H9 (cell line): Measurements from ENCODE around the gene SORCS2. TPM values are rescaled to one million over a fixed set of nuclear protein-coding genes. Genes with fewer than 3 reads are reported as not detected.

Source experiments
- DNase-seq: peaks from one replicate; pipeline ENCODE4 v3.0.0-alpha.2; 2017
- H2AFZ ChIP-seq: one replicate; pipeline ENCODE4 v1.6.1; 2013; ENCODE audit warnings: mild to moderate bottlenecking, low read length, control low read depth, moderate library complexity
- H2AK5ac ChIP-seq: 2 replicates; pipeline ENCODE4 v1.6.1; 2013; ENCODE audit warnings: low read length, control low read depth, mixed read lengths; ENCODE audit not compliant: insufficient read length
- H2BK120ac ChIP-seq: one replicate; pipeline ENCODE4 v1.6.1; 2013; ENCODE audit warnings: low read depth, mild to moderate bottlenecking, low read length, control low read depth, inconsistent platforms; ENCODE audit not compliant: poor library complexity, severe bottlenecking
- H2BK12ac ChIP-seq: 2 replicates; pipeline ENCODE4 v1.6.1; 2013; ENCODE audit warnings: low read length, control low read depth, mixed read lengths, low read depth; ENCODE audit not compliant: insufficient read length
- H2BK15ac ChIP-seq: 2 replicates; pipeline ENCODE4 v1.6.1; 2013; ENCODE audit warnings: low read depth, low read length, control low read depth
- H2BK20ac ChIP-seq: one replicate; pipeline ENCODE4 v1.6.1; 2013; ENCODE audit warnings: low read depth, mild to moderate bottlenecking, low read length, control low read depth, inconsistent platforms; ENCODE audit not compliant: poor library complexity, severe bottlenecking
- H2BK5ac ChIP-seq: 2 replicates; pipeline ENCODE4 v1.6.1; 2013; ENCODE audit warnings: low read length, control low read depth, mixed read lengths; ENCODE audit not compliant: insufficient read length
- H3K14ac ChIP-seq: 2 replicates; pipeline ENCODE4 v1.6.1; 2013; ENCODE audit warnings: low read length, control low read depth; ENCODE audit not compliant: insufficient read depth
- H3K18ac ChIP-seq: 2 replicates; pipeline ENCODE4 v1.6.1; 2013; ENCODE audit warnings: low read depth, mild to moderate bottlenecking, mixed read lengths, low read length, control low read depth; ENCODE audit not compliant: insufficient read length
- H3K23ac ChIP-seq: 2 replicates; pipeline ENCODE4 v1.6.1; 2013; ENCODE audit warnings: low read length, control low read depth, mixed read lengths, low read depth; ENCODE audit not compliant: insufficient read length
- H3K23me2 ChIP-seq: 2 replicates; pipeline ENCODE4 v1.6.1; 2013; ENCODE audit warnings: low read depth, mild to moderate bottlenecking, mixed read lengths, low read length, control low read depth; ENCODE audit not compliant: insufficient read length, poor library complexity, severe bottlenecking
- H3K27ac ChIP-seq: 2 replicates; pipeline ENCODE4 v1.5.1; 2013; ENCODE audit warnings: low read length, control low read depth, mixed read lengths, low read depth; ENCODE audit not compliant: insufficient read length
- H3K27me3 ChIP-seq: 2 replicates; pipeline ENCODE4 v1.6.1; 2013; ENCODE audit warnings: low read length, control low read depth, inconsistent platforms; ENCODE audit not compliant: insufficient read depth
- H3K4ac ChIP-seq: 2 replicates; pipeline ENCODE4 v1.6.1; 2013; ENCODE audit warnings: low read depth, mild to moderate bottlenecking, control low read depth, inconsistent platforms, low read length, moderate library complexity
- H3K4me1 ChIP-seq: 2 replicates; pipeline ENCODE4 v1.6.1; 2013; ENCODE audit warnings: low read length, control low read depth, inconsistent platforms; ENCODE audit not compliant: insufficient read depth
- H3K4me2 ChIP-seq: 2 replicates; pipeline ENCODE4 v1.6.1; 2013; ENCODE audit warnings: low read length, control low read depth, mixed read lengths; ENCODE audit not compliant: insufficient read length, insufficient read depth
- H3K56ac ChIP-seq: 2 replicates; pipeline ENCODE4 v1.6.1; 2013; ENCODE audit warnings: low read depth, mild to moderate bottlenecking, mixed read lengths, low read length, control low read depth; ENCODE audit not compliant: insufficient read length
- H3K79me1 ChIP-seq: 2 replicates; pipeline ENCODE4 v1.6.1; 2013; ENCODE audit warnings: low read depth, mild to moderate bottlenecking, moderate library complexity, low read length, control low read depth, inconsistent platforms; ENCODE audit not compliant: insufficient read depth, poor library complexity, severe bottlenecking
- H3K79me2 ChIP-seq: 2 replicates; pipeline ENCODE4 v1.6.1; 2013; ENCODE audit warnings: low read length, control low read depth, inconsistent platforms; ENCODE audit not compliant: insufficient read depth
- H3K9ac ChIP-seq: 2 replicates; pipeline ENCODE4 v1.6.1; 2013; ENCODE audit warnings: low read length, control low read depth, mixed read lengths; ENCODE audit not compliant: insufficient read length; ENCODE audit errors: extremely low read depth
- H3K9me3 ChIP-seq: one replicate; pipeline ENCODE4 v1.6.1; 2013; ENCODE audit warnings: low read depth, low read length, inconsistent platforms; ENCODE audit not compliant: control insufficient read depth
- H3T11ph ChIP-seq: one replicate; pipeline ENCODE4 v1.6.1; 2013; ENCODE audit warnings: mild to moderate bottlenecking, low read length, control low read depth, inconsistent platforms
- H4K20me1 ChIP-seq: one replicate; pipeline ENCODE4 v1.6.1; 2013; ENCODE audit not compliant: control insufficient read depth, insufficient read length, insufficient read depth
- H4K5ac ChIP-seq: 2 replicates; pipeline ENCODE4 v1.6.1; 2013; ENCODE audit warnings: low read depth, mild to moderate bottlenecking, mixed read lengths, low read length, control low read depth; ENCODE audit not compliant: insufficient read length
- H4K8ac ChIP-seq: replicated peaks from 2 replicates; pipeline ENCODE4 v1.6.1; 2013; ENCODE audit warnings: low read length, control low read depth, mixed read lengths, low read depth; ENCODE audit not compliant: insufficient read length
- H4K91ac ChIP-seq: 2 replicates; pipeline ENCODE4 v1.6.1; 2013; ENCODE audit warnings: low read depth, mild to moderate bottlenecking, moderate library complexity, mixed read lengths, low read length, control low read depth; ENCODE audit not compliant: insufficient read length
- H3K27ac Mint-ChIP-seq, 3 experiments: 2 replicates in 2 of 3; 3 replicates in 1 of 3; pipeline ENCODE4 v1.8.0; 2020 to 2021; ENCODE audit warnings: mixed read lengths in 3 of 3, mild to moderate bottlenecking in 1 of 3, moderate library complexity in 1 of 3
- H3K27me3 Mint-ChIP-seq: 2 replicates; pipeline ENCODE4 v1.8.0; 2021; ENCODE audit warnings: low read depth, mild to moderate bottlenecking, moderate library complexity, mixed read lengths
- H3K36me3 Mint-ChIP-seq, 3 experiments: 2 replicates in 2 of 3; 3 replicates in 1 of 3; pipeline ENCODE4 v1.8.0; 2020 to 2021; ENCODE audit warnings: low read depth in 3 of 3, mixed read lengths in 3 of 3; ENCODE audit not compliant: insufficient read depth in 1 of 3
- H3K4me1 Mint-ChIP-seq, 2 experiments: 2 replicates each; pipeline ENCODE4 v1.8.0; 2020; ENCODE audit warnings: mixed read lengths in 2 of 2
- H3K4me3 Mint-ChIP-seq, 2 experiments: 2 replicates in 1 of 2; 3 replicates in 1 of 2; pipeline ENCODE4 v1.8.0; 2020 to 2021; ENCODE audit warnings: mild to moderate bottlenecking in 2 of 2, mixed read lengths in 2 of 2, moderate library complexity in 1 of 2
- H3K9me3 Mint-ChIP-seq, 2 experiments: 2 replicates in 1 of 2; 3 replicates in 1 of 2; pipeline ENCODE4 v1.8.0; 2020; ENCODE audit warnings: mild to moderate bottlenecking in 2 of 2, mixed read lengths in 2 of 2, moderate library complexity in 1 of 2
- CTCF ChIP-seq: fragments of 200-600 bp; sonication (generic); conservative IDR thresholded peaks from 3 replicates; pipeline ENCODE4 v1.8.0; 2021; ENCODE audit warnings: antibody characterized with exemption, mild to moderate bottlenecking
- WGBS: extraction: QIAGEN DNeasy Blood & Tissue Kit; methylation state at CpG from one replicate; pipeline ENCODE4 v1.1.7; 2013; ENCODE audit warnings: missing lambda C conversion rate, low lambda C conversion rate, mixed read lengths; ENCODE audit not compliant: insufficient read length; ENCODE audit errors: extremely low coverage; 5-methylcytosine and 5-hydroxymethylcytosine counted together
- total RNA-seq: library from RNA; stranded (reverse); gene quantifications from 2 replicates; pipeline ENCODE4 v1.2.1, GENCODE V29; 2021

SORCS2 gene
- total RNA-seq, 1 experiment from 2014 or later: 0.57 TPM

- H4K5ac ChIP-seq: no peak overlapping the region
Measured at GRCh38 chr4:7202411-7202810, 10.1 kb downstream of the SORCS2 start.

More at GRCh38 chr4:7202411-7202810, 10.1 kb downstream of the SORCS2 start:
- H3K4ac ChIP-seq: no peak overlapping the region
- H2BK5ac ChIP-seq: no peak overlapping the region
- no peaks in the 10 kb centered on the region for H3K27me3 ChIP-seq
- no peak overlapping the region for H3K18ac ChIP-seq
- no peak overlapping the region for H3T11ph ChIP-seq
- no peak for DNase-seq
- peak overlapping the region in 2 of 3 experiments; percentile 18 to 72; a peak in 2 of 7 replicates for H3K27ac Mint-ChIP-seq
- H3K14ac ChIP-seq: no peak overlapping the region
- H3K9ac ChIP-seq: no peak overlapping the region
- no CpG with 5 or more reads among the region's 8 CpGs for WGBS
- H3K23me2 ChIP-seq: no peaks in the 10 kb centered on the region
- H3K79me2 ChIP-seq: no peaks in the 10 kb centered on the region
- no peak overlapping the region for H2BK120ac ChIP-seq
- no peak overlapping the region for H2BK20ac ChIP-seq
- H4K8ac ChIP-seq: no peak overlapping the region
- H4K20me1 ChIP-seq: no peaks in the 10 kb centered on the region
- no peak for TF ChIP-seq CTCF
- no peak overlapping the region for H2BK15ac ChIP-seq
- H3K27ac ChIP-seq: no peak overlapping the region
- no peaks in the 10 kb centered on the region; a peak in 1 of 7 replicates for H3K36me3 Mint-ChIP-seq
- no peak overlapping the region for H3K23ac ChIP-seq
- H3K9me3 ChIP-seq: no peaks in the 10 kb centered on the region
- H2BK12ac ChIP-seq: no peak overlapping the region
- H3K56ac ChIP-seq: no peak overlapping the region
- no peaks in the 10 kb centered on the region for H3K79me1 ChIP-seq
- H3K4me1 Mint-ChIP-seq: peaks cover 36 to 61% of the 10 kb centered on the region in 2 experiments
- H2AFZ ChIP-seq: no peak overlapping the region
- peaks cover 11% of the 10 kb centered on the region for H3K27me3 Mint-ChIP-seq
- no peak overlapping the region for H3K4me2 ChIP-seq
- no peaks in the 10 kb centered on the region; the same call in 1 of the 2 replicates for H3K4me1 ChIP-seq
- no peak overlapping the region for H2AK5ac ChIP-seq
- no peak overlapping the region for H3K4me3 Mint-ChIP-seq
- H3K9me3 Mint-ChIP-seq: no peaks in the 10 kb centered on the region; a peak in 3 of 5 replicates
- no peak overlapping the region for H4K91ac ChIP-seq
